GM18867 (cell line): Measurements from ENCODE around the gene KIF25.

ENCODE experiments used
- ATAC-seq: cut with Tn5 transposase; IDR thresholded peaks from one replicate; pipeline ENCODE4 v1.9.1; 2021; ENCODE audit warnings: mild to moderate bottlenecking, moderate library complexity; ENCODE audit not compliant: unreplicated experiment

KIF25 gene

DNA sequence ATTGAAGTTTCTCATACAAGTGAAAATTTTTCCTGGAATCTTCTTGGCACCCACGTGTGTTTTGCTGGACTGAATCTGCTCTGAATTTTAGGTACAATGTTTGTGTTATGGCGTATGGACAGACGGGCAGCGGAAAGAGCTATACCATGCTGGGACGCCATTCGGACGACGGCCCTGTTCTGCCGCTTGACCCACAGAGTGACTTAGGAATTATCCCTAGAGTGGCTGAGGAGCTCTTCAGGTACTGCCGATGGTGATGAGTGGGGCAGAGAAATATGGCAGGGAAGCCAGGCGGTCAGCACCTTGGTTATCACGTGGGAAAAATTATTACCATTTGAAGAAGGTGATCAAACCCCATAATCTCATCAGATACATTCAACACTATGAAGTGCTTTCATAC lies 36.3 kb downstream of the KIF25 start:
- ATAC-seq, result no peak

DNA sequence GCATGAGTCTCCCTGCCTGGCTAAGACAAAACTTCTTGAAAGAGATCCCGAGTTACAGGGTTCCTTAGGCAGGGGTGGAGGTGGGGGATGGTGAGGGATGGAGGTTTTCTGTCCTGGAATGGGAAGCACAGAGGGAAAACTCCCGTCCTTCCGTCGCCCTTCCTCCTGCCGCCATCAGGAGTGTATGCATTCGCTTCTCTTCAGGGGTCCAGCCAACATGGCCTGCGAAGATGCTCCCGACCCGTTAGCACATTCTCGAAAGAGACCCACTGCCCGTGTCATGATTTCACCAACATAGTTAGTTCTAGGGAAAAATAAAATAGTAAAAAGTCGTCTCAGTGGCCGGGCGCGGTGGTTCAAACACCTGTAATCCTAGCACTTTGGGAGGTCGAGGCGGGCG lies 37.1 kb downstream of the KIF25 start:
- ATAC-seq, result no peak

DNA sequence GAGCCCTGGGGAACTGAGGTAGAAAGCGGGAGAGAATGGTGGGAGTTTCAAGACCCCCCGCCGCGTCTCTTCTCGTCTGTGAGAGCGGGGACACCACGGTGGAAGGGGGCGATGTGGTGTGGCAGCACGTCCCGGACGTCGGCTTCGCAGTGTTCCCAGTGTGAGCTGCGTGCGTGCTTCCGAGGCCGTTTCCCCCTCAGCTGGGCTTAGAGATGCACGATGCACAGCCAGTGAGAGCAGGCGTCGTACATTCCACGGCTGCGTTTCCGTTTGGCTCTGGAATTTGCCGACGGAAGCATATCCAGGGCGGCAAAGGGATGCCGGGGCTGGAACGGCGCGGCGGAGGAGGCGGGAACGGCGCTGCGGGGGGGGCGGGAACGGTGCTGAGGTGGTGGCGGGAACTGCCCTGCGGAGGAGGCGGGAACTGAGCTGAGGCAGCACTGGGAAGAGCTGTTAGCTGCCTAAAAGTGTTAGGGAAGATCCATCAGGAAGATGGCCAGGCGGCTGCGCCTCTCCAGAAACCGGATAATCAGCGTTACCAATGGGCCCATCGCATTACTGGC lies 37.7 kb downstream of the KIF25 start:
- ATAC-seq, result no peak

DNA sequence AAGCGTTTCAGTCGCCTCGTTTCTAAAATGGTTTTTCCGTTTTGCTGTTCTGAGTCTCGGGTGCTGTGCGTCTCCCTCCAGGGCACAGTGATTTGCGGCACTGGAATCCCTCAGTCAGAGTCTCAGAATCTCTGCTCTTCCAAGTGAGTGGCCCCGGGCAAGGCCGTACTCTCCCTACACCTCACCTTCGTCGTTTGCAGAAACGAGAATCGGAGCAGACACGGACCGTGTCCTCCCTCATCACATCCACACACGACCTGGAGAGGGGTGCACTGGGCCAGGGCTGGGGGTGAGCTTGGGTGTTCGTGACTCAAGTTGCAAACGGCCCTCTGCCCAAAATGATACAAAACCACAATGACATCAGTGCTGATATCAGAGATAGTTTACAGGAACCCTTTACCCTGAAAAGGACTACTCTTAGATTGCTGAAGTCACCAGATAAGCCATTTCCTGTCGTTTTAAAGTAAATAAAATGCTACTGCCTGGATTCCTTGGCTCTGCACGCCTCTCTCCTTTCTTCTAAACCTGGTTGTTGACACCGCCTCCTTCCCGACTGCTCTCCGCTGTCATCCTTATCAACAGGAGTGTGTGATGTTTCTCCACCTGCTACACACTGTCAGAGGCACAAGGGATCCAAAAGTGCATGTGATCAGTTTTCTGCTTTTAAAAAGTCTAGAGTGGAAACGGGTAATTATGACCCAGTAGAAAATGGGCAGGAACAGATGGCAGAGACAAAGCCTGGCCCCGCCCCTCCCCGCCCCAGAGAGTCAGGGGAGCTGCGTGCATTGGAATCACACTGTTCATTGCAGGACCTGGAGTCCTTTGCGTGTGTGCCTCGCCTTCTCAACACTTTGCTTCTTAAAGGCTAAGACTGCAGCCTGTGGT lies 38.4 kb downstream of the KIF25 start:
- no peak for ATAC-seq

DNA sequence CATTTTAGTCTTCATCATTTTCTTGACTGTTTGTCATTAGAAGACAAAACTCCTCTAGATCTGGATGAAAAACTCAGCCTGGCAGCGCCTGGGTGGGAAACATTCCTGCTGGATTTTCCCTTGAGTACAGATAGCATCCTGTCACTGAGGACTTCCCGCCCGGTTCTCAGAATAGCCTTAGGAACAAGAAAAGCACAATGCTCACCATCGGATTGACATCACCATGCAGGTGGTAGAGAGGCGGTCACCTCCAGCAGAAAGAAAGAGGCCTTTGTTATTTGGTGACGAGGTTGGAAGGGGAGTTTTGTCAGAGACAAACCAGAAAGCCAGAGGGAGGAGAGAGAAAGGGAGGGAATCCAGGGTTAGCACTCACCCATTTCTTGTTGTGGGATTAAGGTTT lies 39.8 kb downstream of the KIF25 start:
- no peak for ATAC-seq

DNA sequence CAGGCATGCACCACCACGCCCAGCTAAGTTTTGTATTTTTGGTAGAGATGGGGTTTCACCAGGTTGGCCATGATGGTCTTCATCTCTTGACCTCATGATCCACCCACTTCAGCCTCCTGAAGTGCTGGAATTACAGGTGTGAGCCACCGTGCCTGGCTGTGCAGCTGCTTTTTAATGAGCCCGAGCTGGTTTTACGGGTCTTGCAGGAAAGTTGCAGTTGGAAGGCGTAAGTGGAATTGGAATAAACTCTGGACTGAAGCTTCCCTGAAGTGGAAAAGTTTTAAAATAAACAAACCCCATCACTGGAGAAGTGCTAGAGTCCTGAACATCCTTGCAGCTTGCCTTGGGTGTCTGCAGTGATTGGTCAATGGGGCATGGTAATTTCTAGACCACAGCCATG lies 40.4 kb downstream of the KIF25 start:
- ATAC-seq, result no peak

DNA sequence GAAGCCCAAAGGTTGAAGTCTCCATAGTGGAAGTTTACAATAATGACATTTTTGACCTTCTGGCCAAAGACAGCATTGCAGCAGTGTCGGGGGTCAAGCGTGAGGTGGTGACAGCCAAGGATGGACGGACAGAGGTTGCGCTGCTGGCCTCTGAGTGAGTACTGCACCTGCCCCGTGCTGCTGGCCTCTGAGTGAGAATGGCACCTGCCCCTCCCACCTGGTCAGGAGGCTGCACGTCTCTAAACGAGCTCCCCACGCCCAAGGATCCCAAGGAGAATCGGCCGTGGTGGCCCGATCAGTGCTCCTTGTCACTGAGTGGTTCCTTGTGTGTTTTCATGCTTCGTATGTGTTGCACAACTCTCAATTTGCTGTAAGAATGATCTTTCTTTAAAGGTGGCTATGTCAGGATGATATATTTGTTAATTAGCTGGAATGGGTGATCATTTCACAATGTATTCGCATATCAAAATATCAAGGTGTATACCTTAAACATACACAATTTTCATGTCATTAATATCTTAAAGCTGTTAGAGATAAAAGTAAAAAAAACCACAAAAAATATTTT lies 41.2 kb downstream of the KIF25 start:
- ATAC-seq, result no peak

DNA sequence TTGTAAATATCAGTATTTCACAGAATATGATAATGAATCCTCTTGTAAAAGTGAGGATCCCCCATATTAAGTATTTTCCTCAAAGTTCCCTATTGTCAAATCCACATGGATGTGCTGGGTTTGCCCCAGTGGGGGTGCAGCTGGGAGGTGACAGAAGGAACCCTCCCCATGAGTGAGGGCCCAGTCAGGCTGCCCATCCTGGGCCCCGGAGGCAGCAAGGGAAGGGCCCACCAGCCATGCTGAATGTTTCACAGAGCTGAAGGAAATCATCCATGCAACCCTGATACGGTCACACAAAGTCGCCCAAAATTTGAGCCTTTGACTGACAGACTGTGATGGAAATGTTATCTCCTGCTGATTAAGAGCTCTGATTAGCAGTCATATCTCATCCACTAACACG lies 41.8 kb downstream of the KIF25 start:
- ATAC-seq, result no peak

DNA sequence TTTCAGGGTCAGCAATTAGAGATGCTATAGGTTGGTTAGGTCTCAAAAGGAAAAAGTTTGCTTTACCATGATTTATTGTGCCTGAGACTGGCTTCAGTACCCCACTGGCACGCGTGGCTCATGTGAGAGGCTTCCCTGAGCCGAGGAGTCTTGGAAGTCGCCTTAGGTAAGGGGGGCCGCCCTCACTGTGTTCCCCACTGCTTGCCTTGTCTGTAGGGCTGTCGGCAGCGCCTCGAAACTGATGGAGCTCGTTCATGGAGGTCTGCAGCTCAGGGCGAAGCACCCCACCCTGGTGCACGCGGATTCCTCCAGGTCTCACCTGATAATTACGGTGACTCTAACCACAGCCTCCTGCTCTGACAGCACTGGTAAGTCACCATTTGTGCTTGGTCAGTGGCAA lies 42.4 kb downstream of the KIF25 start:
- ATAC-seq, result no peak

DNA sequence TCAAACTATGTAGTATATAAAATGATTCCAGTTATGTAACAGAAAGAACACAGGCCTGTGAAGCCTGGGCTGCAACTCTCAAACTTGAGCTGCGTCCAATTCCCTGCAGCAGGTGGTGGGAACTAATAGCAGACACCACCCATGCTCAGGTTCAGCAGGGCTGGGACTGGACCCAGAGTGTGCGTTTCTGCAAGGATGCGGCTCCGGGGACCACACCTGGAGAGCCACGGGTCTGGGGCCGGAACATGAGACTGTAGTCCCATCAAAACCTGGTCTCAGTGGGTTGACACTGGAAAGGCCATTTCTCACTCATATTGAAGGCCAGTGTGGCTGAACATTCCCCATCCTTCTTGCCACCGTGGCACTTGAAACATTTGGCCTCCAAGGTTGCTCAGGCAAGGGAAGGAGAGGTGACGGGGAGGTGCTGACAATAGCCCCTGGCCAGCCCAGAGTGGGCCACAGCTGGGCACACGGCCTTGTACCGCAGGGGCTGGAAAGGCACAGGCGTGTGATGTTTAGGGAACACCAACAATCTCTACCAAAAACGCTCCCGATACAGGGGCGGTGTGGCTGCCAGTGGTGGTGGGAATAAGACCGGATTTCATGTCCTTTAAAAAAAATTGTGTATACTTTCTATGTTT lies 43.5 kb downstream of the KIF25 start:
- no peak for ATAC-seq

DNA sequence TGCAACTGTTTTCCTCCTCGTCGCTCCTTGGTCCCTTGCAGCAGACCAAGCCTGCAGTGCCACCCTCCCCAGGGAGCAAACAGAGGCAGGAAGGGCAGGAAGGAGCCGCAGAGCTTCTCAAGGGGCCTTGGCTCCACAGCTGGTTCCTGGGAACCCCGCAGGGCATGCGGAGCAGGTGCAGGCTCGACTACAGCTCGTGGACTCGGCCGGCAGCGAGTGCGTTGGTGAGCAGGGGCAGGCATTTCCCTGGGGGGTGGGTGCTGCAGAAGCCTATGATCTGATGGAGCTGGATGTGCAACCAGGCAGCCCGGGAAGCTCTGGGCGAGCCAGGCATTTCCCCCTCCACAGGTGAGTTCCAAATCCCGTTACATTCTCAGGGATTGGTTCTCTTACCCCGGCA lies 44.5 kb downstream of the KIF25 start:
- no peak for ATAC-seq

DNA sequence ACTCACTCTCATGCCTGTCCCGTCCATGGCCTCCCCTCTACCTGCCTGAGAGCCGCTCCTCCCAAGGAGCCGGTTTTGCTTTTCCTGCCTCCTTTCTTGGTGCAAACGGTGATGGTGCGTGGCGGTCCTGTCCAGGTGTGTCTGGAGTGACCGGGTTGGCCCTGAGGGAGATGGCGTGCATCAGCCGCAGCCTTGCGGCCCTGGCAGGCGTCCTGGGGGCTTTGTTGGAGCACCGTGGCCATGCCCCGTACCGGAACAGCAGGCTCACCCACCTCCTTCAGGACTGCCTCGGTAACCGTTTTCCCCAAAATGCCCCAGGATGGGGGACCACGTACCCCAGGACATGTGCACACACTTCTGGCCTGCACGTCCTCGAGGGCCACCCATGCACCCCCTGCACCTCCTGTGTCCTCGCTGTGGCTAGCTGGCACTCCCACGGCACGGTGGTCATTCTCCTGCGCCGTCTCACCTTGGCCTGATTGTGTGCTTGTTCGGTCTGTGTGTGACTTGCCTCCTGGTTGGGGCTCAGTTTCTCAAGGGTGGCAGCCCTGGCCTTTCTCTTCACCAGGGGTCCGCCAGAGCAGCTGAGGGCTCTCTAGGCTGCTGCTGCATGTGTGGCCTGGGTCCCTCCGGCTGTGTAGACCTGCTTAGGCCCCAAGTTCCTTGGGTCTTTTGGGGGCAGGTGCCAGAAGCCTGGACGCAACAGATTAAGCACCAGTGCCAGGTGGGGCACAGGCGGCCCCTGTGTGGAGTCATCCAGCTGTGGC lies 45.1 kb downstream of the KIF25 start:
- no peak for ATAC-seq

DNA sequence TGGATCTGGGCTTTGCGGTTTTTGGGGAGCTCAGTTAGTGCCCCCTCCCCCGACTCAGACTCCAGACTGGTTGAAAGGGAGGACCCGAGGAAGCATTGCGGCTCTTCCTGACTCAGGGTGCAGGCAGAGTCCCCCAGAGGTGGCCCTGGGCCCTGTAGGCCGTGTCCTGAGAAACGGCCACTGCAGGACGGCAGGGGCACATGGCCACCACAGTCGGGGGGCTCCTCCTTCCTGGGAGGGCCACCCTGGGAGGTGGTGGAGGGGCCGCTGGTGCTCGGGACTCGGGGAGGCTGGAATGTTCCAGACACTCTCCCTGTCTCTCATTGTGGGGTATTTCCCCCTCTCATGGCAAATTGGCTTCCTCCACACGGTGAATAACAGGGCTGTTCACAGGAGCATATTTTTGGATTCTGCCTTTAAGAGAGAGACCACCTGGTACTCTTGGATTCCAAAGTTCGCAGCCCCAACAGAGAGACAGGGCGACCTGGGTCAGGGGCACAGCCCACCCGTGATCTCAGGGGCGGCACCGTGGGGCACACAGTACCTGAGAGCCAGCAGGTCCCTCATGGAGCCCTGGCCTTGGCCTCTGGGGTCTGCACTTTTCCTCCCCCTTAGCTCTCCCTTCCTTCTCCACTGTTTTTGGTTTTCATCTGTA lies 45.8 kb downstream of the KIF25 start:
- no peak for ATAC-seq

DNA sequence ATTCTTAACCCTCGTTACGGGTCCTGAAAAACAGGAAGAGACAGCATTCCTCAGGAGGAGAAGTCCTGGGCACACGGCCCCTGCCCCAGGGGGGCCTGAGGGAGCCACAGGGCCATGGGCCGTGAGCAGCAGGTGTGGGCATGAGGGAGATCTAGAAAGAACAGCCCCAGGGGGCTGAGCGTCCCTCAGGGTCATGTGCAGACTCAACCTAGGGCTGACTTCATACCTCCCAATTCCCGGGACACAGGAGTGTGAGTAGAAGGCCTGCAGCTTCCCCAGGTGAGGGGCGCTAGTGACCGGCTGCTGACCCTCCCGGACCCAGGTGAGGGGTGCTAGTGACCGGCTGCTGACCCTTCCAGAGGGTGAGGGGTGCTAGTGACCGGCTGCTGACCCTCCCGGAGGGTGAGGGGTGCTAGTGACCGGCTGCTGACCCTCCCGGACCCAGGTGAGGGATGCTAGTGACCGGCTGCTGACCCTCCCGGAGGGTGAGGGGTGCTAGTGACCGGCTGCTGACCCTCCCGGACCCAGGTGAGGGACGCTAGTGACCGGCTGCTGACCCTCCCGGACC lies 46.5 kb downstream of the KIF25 start:
- no peak for ATAC-seq

DNA sequence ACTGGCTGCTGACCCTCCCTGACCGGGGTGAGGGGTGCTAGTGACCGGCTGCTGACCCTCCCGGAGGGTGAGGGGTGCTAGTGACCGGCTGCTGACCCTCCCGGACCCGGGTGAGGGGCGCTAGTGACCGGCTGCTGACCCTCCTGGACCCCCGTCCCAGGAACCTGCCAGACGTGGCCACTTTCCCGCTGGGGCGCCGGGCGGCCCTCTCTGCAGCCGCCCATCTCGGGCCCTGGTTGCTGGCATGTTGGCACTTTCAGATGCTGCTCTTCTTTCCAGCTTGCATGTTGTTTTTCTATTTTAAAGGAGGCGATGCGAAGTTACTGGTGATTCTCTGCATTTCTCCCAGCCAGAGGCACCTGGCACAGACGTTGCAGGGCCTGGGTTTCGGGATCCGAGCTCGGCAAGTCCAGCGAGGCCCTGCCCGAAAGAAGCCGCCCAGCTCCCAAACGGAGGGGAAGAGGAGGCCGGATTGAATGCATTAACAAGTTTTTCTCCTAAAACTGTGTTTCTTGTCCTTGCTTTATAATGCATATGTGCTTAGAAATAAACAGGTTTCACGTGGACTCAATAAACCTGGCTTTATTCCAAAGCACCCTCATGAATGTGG lies 47.2 kb downstream of the KIF25 start:
- ATAC-seq, result no peak

DNA sequence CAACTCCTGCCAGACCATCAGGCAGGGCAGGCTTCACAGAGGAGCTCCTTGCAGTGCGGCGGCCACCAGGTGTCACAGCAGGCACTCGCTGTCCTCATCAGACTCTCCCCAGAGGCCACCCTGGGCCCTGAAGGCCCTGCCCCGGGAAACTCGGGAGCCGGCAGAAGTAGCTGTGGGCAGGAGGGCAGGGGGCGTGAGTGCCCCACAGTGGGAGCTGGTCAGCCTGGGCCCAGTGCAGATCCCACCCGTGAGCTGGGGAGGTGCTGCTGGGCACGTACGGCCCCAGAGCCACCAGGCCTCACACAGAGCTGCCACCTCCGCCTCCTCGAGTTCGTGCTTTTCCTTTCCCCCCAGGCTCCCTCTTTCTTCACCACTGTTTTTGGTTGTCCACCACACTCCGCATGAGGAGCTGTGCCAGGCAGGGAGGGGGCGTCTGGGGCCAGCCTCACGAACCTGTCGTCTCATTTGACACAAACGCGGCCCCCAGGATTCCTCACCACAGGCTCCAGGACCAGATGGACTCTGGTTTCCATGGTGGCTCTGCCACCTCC lies 47.7 kb downstream of the KIF25 start:
- no peak for ATAC-seq

DNA sequence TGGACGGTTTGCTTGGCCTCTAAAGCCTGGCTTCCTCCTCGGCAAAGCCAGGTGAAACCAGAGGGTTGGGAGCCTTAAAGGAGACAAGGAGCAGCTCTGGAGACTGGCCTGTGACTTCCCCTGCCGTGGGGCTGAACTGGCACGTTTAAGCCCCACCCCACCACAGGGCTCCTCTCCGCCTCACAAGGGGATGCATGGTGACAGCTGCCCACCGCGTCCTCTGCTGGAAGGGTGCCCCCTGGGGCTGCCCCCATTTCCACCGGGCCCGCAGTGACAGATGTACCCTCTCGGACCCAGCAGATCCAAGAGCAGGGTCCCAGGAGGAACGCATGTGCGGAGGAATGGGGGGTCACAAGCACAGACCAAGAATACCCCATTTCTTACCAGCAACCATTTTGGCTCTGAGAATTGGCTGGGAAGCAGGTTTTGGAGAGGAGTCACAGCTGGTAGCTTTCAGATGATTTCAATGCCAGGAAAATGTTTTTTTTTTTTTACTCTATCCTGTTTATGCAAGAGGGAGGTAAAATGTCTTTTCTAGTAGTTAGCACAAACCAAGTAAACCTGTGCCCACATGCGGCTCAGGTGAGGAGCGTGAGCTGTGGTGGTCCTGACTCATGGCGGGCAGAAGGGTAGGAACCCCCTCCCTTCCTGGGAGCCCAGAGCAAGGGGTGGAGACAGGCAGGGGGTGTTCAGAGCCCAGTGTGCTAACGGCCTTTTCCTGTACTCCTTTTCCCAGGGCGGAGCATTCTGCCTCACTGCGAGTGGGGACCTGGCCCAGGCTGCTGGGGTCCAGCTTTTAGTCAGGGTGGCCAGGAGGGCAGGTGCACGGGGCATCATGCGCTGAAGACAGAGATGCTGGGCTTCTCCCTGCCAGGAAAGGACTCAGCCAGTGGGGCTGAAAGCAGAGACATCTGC lies 48.5 kb downstream of the KIF25 start:
- ATAC-seq, result no peak

DNA sequence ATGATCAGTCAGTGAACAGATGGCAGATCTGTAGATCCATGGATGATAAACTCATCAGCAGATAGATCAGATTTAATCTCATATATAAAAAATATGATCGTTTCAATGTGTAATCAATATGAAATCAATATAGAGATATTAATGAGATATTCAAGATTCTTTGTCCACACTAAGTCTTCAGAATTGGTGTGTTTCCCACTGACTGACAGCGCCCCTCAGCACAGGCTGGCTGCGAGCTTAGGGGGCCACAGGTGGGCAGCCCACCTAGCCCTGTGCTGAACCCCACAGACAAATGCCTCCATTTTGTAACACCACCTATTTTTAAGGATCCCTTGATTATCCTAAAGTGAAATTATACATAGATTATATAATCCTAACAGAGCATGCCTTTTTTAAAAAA lies 49.2 kb downstream of the KIF25 start:
- ATAC-seq, result no peak
